DND-41 (cell line): Measurements from ENCODE around the gene KRTAP4-6.
"Not testable (repeated sequence)": the region's sequence is repeated elsewhere in the genome, so short reads cannot be mapped to it uniquely, and the experiment has no call there.

ENCODE experiments used
- ATAC-seq: fragments of 200-7000 bp; cut with Tn5 transposase; 3 replicates; pipeline ENCODE4 v1.9.1; 2021; ENCODE audit warnings: low read depth; ENCODE audit not compliant: insufficient read depth
- DNase-seq: peaks from one replicate; pipeline ENCODE4 v3.0.0-alpha.2; 2020
- H2AFZ ChIP-seq: 2 replicates; pipeline ENCODE4 v1.6.0; 2012; ENCODE audit warnings: low read depth, low read length
- H3K27ac ChIP-seq: 2 replicates; pipeline ENCODE4 v1.5.1; 2012; ENCODE audit warnings: low read length, inconsistent platforms
- H3K27me3 ChIP-seq: fragments of 200-600 bp; sonication (generic); 2 replicates; pipeline ENCODE4 v1.6.0; 2012; ENCODE audit warnings: low read length, mild to moderate bottlenecking, inconsistent platforms; ENCODE audit not compliant: insufficient read depth, poor library complexity
- H3K36me3 ChIP-seq: 2 replicates; pipeline ENCODE4 v1.5.1; 2012; ENCODE audit warnings: low read length, inconsistent platforms; ENCODE audit not compliant: insufficient read depth
- H3K4me1 ChIP-seq: 2 replicates; pipeline ENCODE4 v1.5.1; 2012; ENCODE audit warnings: mild to moderate bottlenecking, low read length; ENCODE audit not compliant: insufficient read depth
- H3K4me2 ChIP-seq: 2 replicates; pipeline ENCODE4 v1.6.0; 2012; ENCODE audit warnings: mild to moderate bottlenecking, moderate library complexity, low read length, inconsistent platforms; ENCODE audit not compliant: insufficient read depth
- H3K4me3 ChIP-seq, 2 experiments: fragments of 200-600 bp in 1 of 2; shearing (Covaris generic) in 1 of 2; 2 replicates each; pipeline ENCODE4 v1.5.1; 2012 to 2016; ENCODE audit warnings: inconsistent platforms in 2 of 2, low read length in 2 of 2, mild to moderate bottlenecking in 2 of 2, low read depth in 1 of 2, moderate library complexity in 1 of 2
- H3K79me2 ChIP-seq: 2 replicates; pipeline ENCODE4 v1.6.0; 2012; ENCODE audit warnings: low read length, inconsistent platforms; ENCODE audit not compliant: insufficient read depth
- H3K9ac ChIP-seq: 2 replicates; pipeline ENCODE4 v1.6.0; 2012; ENCODE audit warnings: low read depth, mild to moderate bottlenecking, inconsistent platforms, low read length, moderate library complexity
- H3K9me3 ChIP-seq: 2 replicates; pipeline ENCODE4 v1.5.1; 2012; ENCODE audit warnings: low read length, moderate library complexity, mild to moderate bottlenecking, inconsistent platforms; ENCODE audit not compliant: insufficient read depth, severe bottlenecking
- H4K20me1 ChIP-seq: 2 replicates; pipeline ENCODE4 v1.6.0; 2012; ENCODE audit warnings: low read length; ENCODE audit not compliant: insufficient read depth
- CTCF ChIP-seq: IDR thresholded peaks from 2 replicates; pipeline ENCODE4 v1.5.1; 2012; ENCODE audit warnings: borderline replicate concordance, low read length, moderate library complexity, mild to moderate bottlenecking; ENCODE audit not compliant: poor library complexity, severe bottlenecking; ENCODE audit errors: extremely low read depth
- EZH2 ChIP-seq: IDR thresholded peaks from 3 replicates; pipeline ENCODE4 v1.6.1; 2012; ENCODE audit warnings: borderline replicate concordance, low read depth, mild to moderate bottlenecking, moderate library complexity, low read length, inconsistent platforms; ENCODE audit not compliant: severe bottlenecking

Gene KRTAP4-6

GRCh38 chr17:41139865-41140264, 479 bp downstream of the KRTAP4-6 start:
- H3K27ac ChIP-seq, H4K20me1 ChIP-seq, ATAC-seq, H3K4me3 ChIP-seq, DNase-seq, H3K9ac ChIP-seq, H3K4me1 ChIP-seq, H3K4me2 ChIP-seq, H3K79me2 ChIP-seq, H3K27me3 ChIP-seq, H3K36me3 ChIP-seq, H2AFZ ChIP-seq: not testable (repeated sequence)
- peaks cover 18% of the 10 kb centered on the region for H3K9me3 ChIP-seq

GRCh38 chr17:41133880-41134735, 6.2 kb downstream of the KRTAP4-6 start:
- Histone ChIP-seq H3K79me2 (no peaks in the 10 kb centered on the region), H3K27ac (no peak overlapping the region), H3K4me2 (no peak overlapping the region), H2AFZ (no peak overlapping the region), H3K4me1 (no peaks in the 10 kb centered on the region), H3K36me3 (no peaks in the 10 kb centered on the region), H3K9ac (no peak overlapping the region), H3K4me3 (no peak overlapping the region), H3K9me3 (no peaks in the 10 kb centered on the region), H4K20me1 (no peaks in the 10 kb centered on the region), H3K27me3 (peaks cover 6% of the 10 kb centered on the region)
- DNase-seq (no peak), ATAC-seq (no peak)
- TF ChIP-seq EZH2: no peak
- TF ChIP-seq CTCF: no peak

GRCh38 chr17:41131979-41132378, 8.4 kb downstream of the KRTAP4-6 start:
- Histone ChIP-seq H3K79me2 (no peaks in the 10 kb centered on the region), H3K27me3 (peaks cover 6% of the 10 kb centered on the region), H2AFZ (no peak overlapping the region), H3K36me3 (no peaks in the 10 kb centered on the region), H3K27ac (no peak overlapping the region), H3K4me2 (no peak overlapping the region), H3K4me1 (no peaks in the 10 kb centered on the region), H3K9ac (no peak overlapping the region), H4K20me1 (no peaks in the 10 kb centered on the region), H3K9me3 (no peaks in the 10 kb centered on the region), H3K4me3 (no peak overlapping the region)
- TF ChIP-seq EZH2 (no peak), CTCF (no peak)
- DNase-seq (no peak), ATAC-seq (no peak)

- Histone ChIP-seq H3K4me2 (no peak overlapping the region), H3K4me3 (no peak overlapping the region), H3K79me2 (no peaks in the 10 kb centered on the region), H3K9me3 (no peaks in the 10 kb centered on the region), H3K9ac (no peak overlapping the region), H2AFZ (no peak overlapping the region), H3K4me1 (no peaks in the 10 kb centered on the region), H3K27me3 (peaks cover 4% of the 10 kb centered on the region), H3K27ac (no peak overlapping the region), H3K36me3 (no peaks in the 10 kb centered on the region), H4K20me1 (no peaks in the 10 kb centered on the region)
- ATAC-seq: no peak
- DNase-seq: no peak
- TF ChIP-seq EZH2 (no peak), CTCF (no peak)
Measured at GRCh38 chr17:41127371-41127770, 13.0 kb downstream of the KRTAP4-6 start.
